ENCODE data around the gene CIC. TPM values are rescaled to one million over a fixed set of nuclear protein-coding genes. Genes with fewer than 3 reads are reported as not detected.

Gene CIC
- total and polyA plus RNA-seq, 2 of the 13 experiments (the other 11 are each of a cell fraction or from before 2014, with no cell fraction given): 5.9 to 8.0 TPM

- DNase-seq (ENCODE audit: low spot score) (no peak), FAIRE-seq (no peak), ATAC-seq (no peak)
- H3K9ac ChIP-seq (ENCODE audit: insufficient read depth, low read depth, low read length): no peak overlapping the region
- ChIA-PET CTCF (ENCODE audit: low intra/inter-chr PET ratio, low total read pairs) (no interaction called here), POLR2A (no interaction called here)
- peaks cover 0 to 10% of the 10 kb centered on the region in 2 experiments; a peak in 2 of 5 replicates for H3K27me3 ChIP-seq (ENCODE audit: control insufficient read depth in 1 of 2, insufficient read depth in 2 of 2, low read length in 2 of 2)
- in situ Hi-C loops (cut with HindIII; ENCODE audit: extremely low pct_ligation_motif_present, low pct_unique_long_range_greater_than_20kb) (no loop called here), intact Hi-C loops (cut with micrococcal nuclease; ENCODE audit: unreplicated experiment) (no loop called here)
- peaks cover 15% of the 10 kb centered on the region for H3K79me2 ChIP-seq (ENCODE audit: insufficient read depth, low read length)
- H3K4me1 ChIP-seq (ENCODE audit: insufficient read depth, low read length): peaks cover 20% of the 10 kb centered on the region
- H3K27ac ChIP-seq (ENCODE audit: extremely low read length, insufficient read depth, low read length): no peak overlapping the region
- H3K9me3 ChIP-seq (ENCODE audit: low read length): no peaks in the 10 kb centered on the region
- TF ChIP-seq BHLHE40 (IDR thresholded peaks at IDR 0.05; ENCODE audit: low read length) (no peak), THYN1 (CRISPR knock-in tag; IDR thresholded peaks at IDR 0.05; ENCODE audit: borderline replicate concordance, low read depth) (no peak), ZBTB14 (CRISPR knock-in tag; IDR thresholded peaks at IDR 0.05) (no peak), NFYC (CRISPR knock-in tag; IDR thresholded peaks at IDR 0.05) (no peak), MAFG (CRISPR knock-in tag; IDR thresholded peaks at IDR 0.05) (no peak), STAT5B (CRISPR knock-in tag; IDR thresholded peaks at IDR 0.05) (no peak), ZFP62 (CRISPR knock-in tag; IDR thresholded peaks at IDR 0.05) (no peak), TP53 (CRISPR knock-in tag; conservative IDR thresholded peaks at IDR 0.05) (no peak), MIER2 (CRISPR knock-in tag; IDR thresholded peaks at IDR 0.05) (no peak), ZNF629 (CRISPR knock-in tag; conservative IDR thresholded peaks at IDR 0.05) (no peak), REL (CRISPR knock-in tag; conservative IDR thresholded peaks at IDR 0.05) (no peak), SNAI1 (CRISPR knock-in tag; IDR thresholded peaks at IDR 0.05; ENCODE audit: borderline replicate concordance) (no peak), MTF1 (CRISPR knock-in tag; IDR thresholded peaks at IDR 0.05) (no peak), ZNF543 (CRISPR knock-in tag; IDR thresholded peaks at IDR 0.05) (no peak), RNF2 (conservative IDR thresholded peaks at IDR 0.05; ENCODE audit: low read depth) (no peak), SALL1 (CRISPR knock-in tag; IDR thresholded peaks at IDR 0.05) (no peak)
- TF ChIP-seq, protein P1, sequence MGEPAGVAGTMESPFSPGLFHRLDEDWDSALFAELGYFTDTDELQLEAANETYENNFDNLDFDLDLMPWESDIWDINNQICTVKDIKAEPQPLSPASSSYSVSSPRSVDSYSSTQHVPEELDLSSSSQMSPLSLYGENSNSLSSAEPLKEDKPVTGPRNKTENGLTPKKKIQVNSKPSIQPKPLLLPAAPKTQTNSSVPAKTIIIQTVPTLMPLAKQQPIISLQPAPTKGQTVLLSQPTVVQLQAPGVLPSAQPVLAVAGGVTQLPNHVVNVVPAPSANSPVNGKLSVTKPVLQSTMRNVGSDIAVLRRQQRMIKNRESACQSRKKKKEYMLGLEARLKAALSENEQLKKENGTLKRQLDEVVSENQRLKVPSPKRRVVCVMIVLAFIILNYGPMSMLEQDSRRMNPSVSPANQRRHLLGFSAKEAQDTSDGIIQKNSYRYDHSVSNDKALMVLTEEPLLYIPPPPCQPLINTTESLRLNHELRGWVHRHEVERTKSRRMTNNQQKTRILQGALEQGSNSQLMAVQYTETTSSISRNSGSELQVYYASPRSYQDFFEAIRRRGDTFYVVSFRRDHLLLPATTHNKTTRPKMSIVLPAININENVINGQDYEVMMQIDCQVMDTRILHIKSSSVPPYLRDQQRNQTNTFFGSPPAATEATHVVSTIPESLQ (CRISPR knock-in tag; conservative IDR thresholded peaks at IDR 0.05): no peak
- TF ChIP-seq, protein P2, sequence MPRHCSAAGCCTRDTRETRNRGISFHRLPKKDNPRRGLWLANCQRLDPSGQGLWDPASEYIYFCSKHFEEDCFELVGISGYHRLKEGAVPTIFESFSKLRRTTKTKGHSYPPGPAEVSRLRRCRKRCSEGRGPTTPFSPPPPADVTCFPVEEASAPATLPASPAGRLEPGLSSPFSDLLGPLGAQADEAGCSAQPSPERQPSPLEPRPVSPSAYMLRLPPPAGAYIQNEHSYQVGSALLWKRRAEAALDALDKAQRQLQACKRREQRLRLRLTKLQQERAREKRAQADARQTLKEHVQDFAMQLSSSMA (CRISPR knock-in tag; IDR thresholded peaks at IDR 0.05): no peak
- no peak overlapping the region for H2AFZ ChIP-seq (ENCODE audit: low read length)
- H3K4me2 ChIP-seq (ENCODE audit: low read depth, low read length): no peak overlapping the region
- H3K4me3 ChIP-seq (replicated peaks in 1 of 3; ENCODE audit: insufficient read depth in 1 of 3, low read depth in 2 of 3, low read length in 3 of 3): no peak overlapping the region
- H3K36me3 ChIP-seq (replicated peaks in 1 of 2; ENCODE audit: control insufficient read depth in 1 of 2, insufficient read depth in 2 of 2, low read length in 2 of 2): no peaks in the 10 kb centered on the region
- H4K20me1 ChIP-seq (ENCODE audit: insufficient read depth, low read length): no peaks in the 10 kb centered on the region
- no TSS peak for BruUV-seq (replicated peaks)
- WGBS (ENCODE audit: low lambda C conversion rate): 33% methylated on average over 8 of the region's 9 CpGs
These were observed 53.3 kb downstream of the CIC start for GRCh38 chr19:42322305-42322704.
